Endothelial cell of umbilical vein (primary cell): Measurements from ENCODE around the gene XIRP2. TPM values are rescaled to one million over a fixed set of nuclear protein-coding genes. Genes with fewer than 3 reads are reported as not detected.

ENCODE experiments used
- BruUV-seq: library from RNA; stranded (reverse); fragments of 400-500 nt; replicated peaks from 2 replicates; lab custom pipeline; 2021; lab: Mats Ljungman, UMichigan
- CTCF ChIA-PET: fragments of 300-600, 350-600 bp; sonication (Branson Sonifier 250); formaldehyde crosslinking; loops from one replicate; lab custom pipeline; 2021; ENCODE audit warnings: antibody characterized with exemption, inconsistent platforms; lab: Charles Lee
- POLR2A ChIA-PET: fragments of 300-600, 350-600 bp; sonication (Branson Sonifier 250); formaldehyde crosslinking; loops from one replicate; lab custom pipeline; 2021; ENCODE audit warnings: antibody characterized with exemption, inconsistent platforms; lab: Charles Lee
- DNase-seq: peaks from one replicate; pipeline ENCODE4 v3.0.0-alpha.2; 2011; ENCODE audit warnings: low read depth, low spot score
- FAIRE-seq: peaks from 2 replicates; lab custom pipeline; 2011; peaks lifted over from hg19 to GRCh38; lab: Jason Lieb, UNC
- H2AFZ ChIP-seq: 2 replicates; pipeline ENCODE4 v1.6.0; 2012; ENCODE audit warnings: low read depth, low read length, control low read depth, inconsistent platforms
- H3K27ac ChIP-seq: 2 replicates; pipeline ENCODE4 v1.5.1; 2011; ENCODE audit warnings: low read depth, mild to moderate bottlenecking, control low read depth, low read length, moderate library complexity; ENCODE audit not compliant: insufficient read depth
- H3K27me3 ChIP-seq, 2 experiments: 2 replicates each; pipeline versions ENCODE4 v1.6.0 to v1.6.1; 2011; ENCODE audit warnings: low read length in 2 of 2, mixed read lengths in 1 of 2; ENCODE audit not compliant: control insufficient read depth in 2 of 2, insufficient read depth in 2 of 2
- H3K36me3 ChIP-seq, 2 experiments: 2 replicates in 1 of 2; 3 replicates in 1 of 2; pipeline ENCODE4 v1.5.1; 2011; ENCODE audit warnings: low read length in 2 of 2, mild to moderate bottlenecking in 1 of 2, moderate library complexity in 1 of 2; ENCODE audit not compliant: control insufficient read depth in 2 of 2, insufficient read depth in 2 of 2; ENCODE audit errors: extremely low read depth in 1 of 2
- H3K4me1 ChIP-seq: 3 replicates; pipeline ENCODE4 v1.5.1; 2011; ENCODE audit warnings: mild to moderate bottlenecking, low read length; ENCODE audit not compliant: control insufficient read depth, insufficient read depth; ENCODE audit errors: extremely low read depth
- H3K4me2 ChIP-seq: 2 replicates; pipeline ENCODE4 v1.6.1; 2011; ENCODE audit warnings: low read length, control low read depth, mixed read lengths; ENCODE audit not compliant: insufficient read depth
- H3K4me3 ChIP-seq, 3 experiments: fragments of 200-600 bp in 1 of 3; sonication (generic), shearing (Covaris generic) in 1 of 3; replicated peaks in 1 of 3; 2 replicates each; pipeline ENCODE4 v1.5.1; 2011 to 2016; ENCODE audit warnings: control low read depth in 3 of 3, low read length in 3 of 3, mild to moderate bottlenecking in 2 of 3, inconsistent platforms in 1 of 3, low read depth in 1 of 3, moderate library complexity in 1 of 3; ENCODE audit not compliant: insufficient read depth in 1 of 3
- H3K79me2 ChIP-seq: 2 replicates; pipeline ENCODE4 v1.6.0; 2012; ENCODE audit warnings: low read length, inconsistent platforms; ENCODE audit not compliant: control insufficient read depth, insufficient read depth
- H3K9ac ChIP-seq: replicated peaks from 2 replicates; pipeline ENCODE3; 2011; ENCODE audit warnings: low read length, control low read depth; ENCODE audit not compliant: insufficient read depth; ENCODE audit errors: extremely low read depth
- H3K9me1 ChIP-seq: replicated peaks from 3 replicates; pipeline ENCODE4 v1.6.0; 2011; ENCODE audit warnings: mild to moderate bottlenecking, low read length; ENCODE audit not compliant: control insufficient read depth, insufficient read depth; ENCODE audit errors: extremely low read depth
- H3K9me3 ChIP-seq: replicated peaks from 2 replicates; pipeline ENCODE4 v1.5.1; 2012; ENCODE audit warnings: low read length, inconsistent platforms; ENCODE audit not compliant: control insufficient read depth, insufficient read depth
- H4K20me1 ChIP-seq: replicated peaks from 2 replicates; pipeline ENCODE3; 2011; ENCODE audit warnings: mild to moderate bottlenecking, low read length; ENCODE audit not compliant: control insufficient read depth, insufficient read depth; ENCODE audit errors: extremely low read depth
- CTCF ChIP-seq, 2 donors: IDR thresholded peaks; 1 replicate in 1 of 2; 2 replicates in 1 of 2; pipeline ENCODE4 v1.5.1; 2011; ENCODE audit warnings: low read length in 2 of 2, mild to moderate bottlenecking in 2 of 2, moderate library complexity in 2 of 2, control low read depth in 1 of 2, inconsistent platforms in 1 of 2, low read depth in 1 of 2; ENCODE audit not compliant: insufficient read depth in 1 of 2; ENCODE audit errors: extremely low read depth in 1 of 2
- EZH2 ChIP-seq: IDR thresholded peaks from 2 replicates; pipeline ENCODE4 v1.6.1; 2012; ENCODE audit warnings: borderline replicate concordance, low read depth, mild to moderate bottlenecking, moderate library complexity, low read length, inconsistent platforms; ENCODE audit not compliant: severe bottlenecking
- FOS ChIP-seq: IDR thresholded peaks from 2 replicates; pipeline ENCODE4 v1.6.1; 2011; ENCODE audit warnings: mild to moderate bottlenecking, low read length, moderate library complexity, borderline replicate concordance; ENCODE audit not compliant: insufficient read depth
- GATA2 ChIP-seq: IDR thresholded peaks from 2 replicates; pipeline ENCODE4 v1.7.0; 2011; ENCODE audit warnings: low read depth, mild to moderate bottlenecking, moderate library complexity, mixed read lengths, low read length; ENCODE audit not compliant: insufficient read length, insufficient read depth
- JUN ChIP-seq: IDR thresholded peaks from 2 replicates; pipeline ENCODE4 v1.6.1; 2011; ENCODE audit warnings: borderline replicate concordance, low read depth; ENCODE audit not compliant: insufficient read length, insufficient read depth
- MAX ChIP-seq: IDR thresholded peaks from 2 replicates; pipeline ENCODE4 v1.6.1; 2011; ENCODE audit not compliant: insufficient read depth, insufficient read length
- MYC ChIP-seq: IDR thresholded peaks from one replicate; pipeline ENCODE4 v1.6.1; 2011; ENCODE audit warnings: mild to moderate bottlenecking, low read depth, low read length
- POLR2A ChIP-seq: IDR thresholded peaks from 2 replicates; pipeline ENCODE4 v1.6.1; 2012; ENCODE audit warnings: low read depth, mild to moderate bottlenecking, control low read depth, low read length
- POLR2AphosphoS5 ChIP-seq: IDR thresholded peaks from 2 replicates; pipeline ENCODE4 v1.6.1; 2012; ENCODE audit warnings: low read depth, mild to moderate bottlenecking, control low read depth, low read length, moderate library complexity; ENCODE audit not compliant: insufficient read depth
- dilution Hi-C: fragments of 300-500 bp; cut with MboI; formaldehyde crosslinking; loops from one replicate; pipeline ENCODE4 v1.15.0; 2019; ENCODE audit warnings: low sequenced_read_pairs; ENCODE audit not compliant: extremely low pct_ligation_motif_present
- intact Hi-C: fragments of 100-400 bp; cut with micrococcal nuclease; formaldehyde crosslinking; loops from one replicate; pipeline ENCODE4 v1.10.0; 2022
- polyA plus RNA-seq, 4 experiments: library from polyadenylated mRNA; depleted of rRNA in 3 of 4; stranded (reverse) in 3 of 4; unstranded in 1 of 4; fragments of >200 nt; gene quantifications; 2 replicates each; pipeline versions ENCODE4 v1.2.1 to v1.2.3, GENCODE V29; 2011 to 2012; ENCODE audit warnings: missing spikeins in 1 of 4
- total RNA-seq: library from RNA; stranded (reverse); gene quantifications from 2 replicates; pipeline ENCODE4 v1.2.3, GENCODE V29; 2021

Gene XIRP2
- total and polyA plus RNA-seq, 2 donors (not counting 3 experiments of a cell fraction or from before 2014, with no cell fraction given) = 0.08 to 0.66 TPM

- H3K9me1 ChIP-seq = no peaks in the 10 kb centered on the region
- intact Hi-C loops (no loop called here), dilution Hi-C loops (no loop called here)
- FAIRE-seq (no peak), DNase-seq (no peak)
- POLR2A ChIA-PET = no interaction called here
- no peak overlapping the region for H2AFZ ChIP-seq
- no peak overlapping the region for H3K4me3 ChIP-seq
- H3K79me2 ChIP-seq = no peaks in the 10 kb centered on the region
- H3K4me1 ChIP-seq = no peaks in the 10 kb centered on the region
- TF ChIP-seq FOS (no peak), CTCF (IDR thresholded peaks at IDR 0.05; ENCODE audit: extremely low read depth in 1 of 2, insufficient read depth in 1 of 2, low read depth in 1 of 2, low read length in 2 of 2) (no peak), POLR2AphosphoS5 (no peak), GATA2 (no peak), MYC (no peak), POLR2A (no peak), JUN (no peak), EZH2 (no peak), MAX (no peak)
- H3K9me3 ChIP-seq = no peaks in the 10 kb centered on the region
- H3K9ac ChIP-seq = no peak overlapping the region
- no peaks in the 10 kb centered on the region for H3K36me3 ChIP-seq
- BruUV-seq = no TSS peak
- no peaks in the 10 kb centered on the region for H3K27me3 ChIP-seq
- CTCF ChIA-PET = no interaction called here
- no peaks in the 10 kb centered on the region for H4K20me1 ChIP-seq
- no peak overlapping the region for H3K27ac ChIP-seq
- no peak overlapping the region for H3K4me2 ChIP-seq
These were observed 310.3 kb downstream of the XIRP2 start for GRCh38 chr2:167198576-167198975.
